Stimulated activated CD8-positive, alpha-beta memory T cell treated with anti-CD3 and anti-CD28 coated beads, Interleukin-12 subunit alpha, Interleukin-12 subunit beta, amount 100 ng/mL, for 4 hours (primary cell): ENCODE data around the gene ZNF8.
"Not testable (repeated sequence)": the region's sequence is repeated elsewhere in the genome, so short reads cannot be mapped to it uniquely, and the experiment has no call there.

Source experiments
- DNase-seq: peaks from one replicate; pipeline ENCODE4 v3.0.0-alpha.2; 2020; ENCODE audit warnings: low read depth

ZNF8 gene

DNA sequence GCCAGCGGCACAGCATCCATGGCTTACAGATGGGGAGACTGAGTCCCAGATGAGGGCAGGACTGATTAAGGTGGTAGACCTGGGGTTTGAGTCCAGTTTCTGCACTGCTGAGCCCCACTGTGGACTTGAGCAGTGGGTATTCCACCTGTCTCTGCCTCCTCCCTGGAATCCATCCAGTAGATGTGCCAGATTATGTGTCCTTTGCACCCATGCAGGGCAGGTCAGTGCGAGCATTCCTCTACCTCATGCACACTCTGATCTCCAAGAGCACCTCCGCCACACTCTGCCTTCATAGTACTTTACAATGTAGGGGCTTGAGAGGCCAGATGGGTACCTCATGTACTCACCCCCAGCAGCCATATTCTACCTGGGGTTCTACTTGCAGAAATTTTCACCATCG is 58.1 kb downstream of the ZNF8 start:
- DNase-seq: no peak

GRCh38 chr19:58338336-58338735 is 59.6 kb downstream of the ZNF8 start:
- no peak for DNase-seq

DNA sequence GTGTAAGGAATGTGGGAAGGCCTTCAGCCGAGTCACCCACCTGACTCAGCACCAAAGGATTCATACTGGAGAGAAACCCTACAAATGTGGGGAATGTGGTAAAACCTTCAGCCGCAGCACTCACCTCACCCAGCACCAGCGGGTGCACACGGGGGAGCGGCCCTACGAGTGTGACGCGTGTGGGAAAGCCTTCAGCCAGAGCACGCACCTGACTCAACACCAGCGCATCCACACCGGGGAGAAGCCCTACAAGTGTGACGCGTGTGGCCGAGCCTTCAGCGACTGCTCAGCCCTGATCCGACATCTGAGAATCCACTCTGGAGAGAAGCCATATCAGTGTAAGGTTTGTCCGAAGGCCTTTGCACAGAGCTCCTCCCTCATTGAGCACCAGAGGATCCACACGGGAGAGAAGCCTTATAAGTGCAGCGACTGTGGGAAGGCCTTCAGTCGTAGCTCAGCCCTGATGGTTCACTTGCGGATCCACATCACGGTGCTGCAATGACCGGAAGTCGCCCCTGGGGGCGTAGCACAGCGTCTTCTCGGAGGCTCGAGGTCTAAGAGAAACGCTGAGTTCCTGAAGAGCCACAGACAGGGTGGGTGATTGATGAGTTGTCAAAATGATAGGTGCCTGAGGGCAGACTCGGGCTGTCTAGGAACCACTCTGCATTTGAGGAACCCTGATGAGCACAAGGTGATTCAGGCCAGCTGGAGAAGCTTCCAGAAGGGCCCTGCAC is 60.2 kb downstream of the ZNF8 start:
- DNase-seq: no peak

DNA sequence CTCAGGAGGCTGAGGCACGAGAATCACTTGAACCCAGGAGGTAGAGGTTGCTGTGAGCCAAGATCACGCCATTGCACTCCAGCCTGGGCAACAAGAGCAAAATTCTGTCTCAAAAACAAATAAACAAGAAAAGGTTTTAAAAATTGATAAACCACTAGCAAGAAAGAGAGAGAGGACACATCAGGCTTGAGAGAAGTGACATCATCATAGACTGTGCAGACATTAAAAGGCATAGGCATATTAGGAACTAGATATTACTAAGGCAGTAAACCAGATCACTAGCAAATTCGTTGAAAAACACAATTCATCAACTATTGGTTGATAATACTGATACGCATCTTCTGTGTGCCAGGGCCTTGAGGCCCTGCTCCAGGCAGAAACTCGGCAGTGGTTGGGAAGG is 66.8 kb downstream of the ZNF8 start:
- no peak for DNase-seq

GRCh38 chr19:58346961-58347929 is 68.5 kb downstream of the ZNF8 start:
- DNase-seq: peak; percentile 50

DNA sequence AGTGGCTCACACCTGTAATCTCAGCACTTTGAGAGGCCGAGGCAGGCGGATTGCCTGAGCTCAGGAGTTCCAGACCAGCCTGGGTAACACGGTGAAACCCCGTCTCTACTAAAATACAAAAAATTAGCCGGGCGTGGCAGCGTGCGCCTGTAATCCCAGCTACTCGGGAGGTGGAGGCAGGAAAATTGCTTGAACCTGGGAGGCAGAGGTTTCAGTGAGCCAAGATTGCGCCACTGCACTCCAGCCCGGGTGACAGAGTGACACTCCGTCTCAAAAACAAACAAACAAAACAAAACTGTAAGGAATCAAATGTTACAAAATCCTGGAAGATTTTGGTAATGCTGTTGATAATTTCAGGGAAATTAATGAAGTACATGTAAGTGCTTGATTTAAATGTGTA is 69.3 kb downstream of the ZNF8 start:
- not testable (repeated sequence) for DNase-seq

- DNase-seq: no peak
Observed at GRCh38 chr19:58349590-58349989, 70.8 kb downstream of the ZNF8 start.

- DNase-seq: no peak
Observed at GRCh38 chr19:58350001-58350861, 71.5 kb downstream of the ZNF8 start.

- DNase-seq: no peak
Observed at GRCh38 chr19:58350871-58351557, 72.3 kb downstream of the ZNF8 start.

- no peak for DNase-seq
Observed at GRCh38 chr19:58351558-58351878, 72.8 kb downstream of the ZNF8 start.

- no peak for DNase-seq
Observed at GRCh38 chr19:58351990-58352755, 73.4 kb downstream of the ZNF8 start.
